GM19351 (cell line): Measurements from ENCODE around the gene HHATL.

Experiments
- ATAC-seq: cut with Tn5 transposase; IDR thresholded peaks from one replicate; pipeline ENCODE4 v1.9.1; 2021; ENCODE audit warnings: mild to moderate bottlenecking, moderate library complexity; ENCODE audit not compliant: unreplicated experiment

Gene HHATL, protein sequence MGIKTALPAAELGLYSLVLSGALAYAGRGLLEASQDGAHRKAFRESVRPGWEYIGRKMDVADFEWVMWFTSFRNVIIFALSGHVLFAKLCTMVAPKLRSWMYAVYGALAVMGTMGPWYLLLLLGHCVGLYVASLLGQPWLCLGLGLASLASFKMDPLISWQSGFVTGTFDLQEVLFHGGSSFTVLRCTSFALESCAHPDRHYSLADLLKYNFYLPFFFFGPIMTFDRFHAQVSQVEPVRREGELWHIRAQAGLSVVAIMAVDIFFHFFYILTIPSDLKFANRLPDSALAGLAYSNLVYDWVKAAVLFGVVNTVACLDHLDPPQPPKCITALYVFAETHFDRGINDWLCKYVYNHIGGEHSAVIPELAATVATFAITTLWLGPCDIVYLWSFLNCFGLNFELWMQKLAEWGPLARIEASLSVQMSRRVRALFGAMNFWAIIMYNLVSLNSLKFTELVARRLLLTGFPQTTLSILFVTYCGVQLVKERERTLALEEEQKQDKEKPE

DNA sequence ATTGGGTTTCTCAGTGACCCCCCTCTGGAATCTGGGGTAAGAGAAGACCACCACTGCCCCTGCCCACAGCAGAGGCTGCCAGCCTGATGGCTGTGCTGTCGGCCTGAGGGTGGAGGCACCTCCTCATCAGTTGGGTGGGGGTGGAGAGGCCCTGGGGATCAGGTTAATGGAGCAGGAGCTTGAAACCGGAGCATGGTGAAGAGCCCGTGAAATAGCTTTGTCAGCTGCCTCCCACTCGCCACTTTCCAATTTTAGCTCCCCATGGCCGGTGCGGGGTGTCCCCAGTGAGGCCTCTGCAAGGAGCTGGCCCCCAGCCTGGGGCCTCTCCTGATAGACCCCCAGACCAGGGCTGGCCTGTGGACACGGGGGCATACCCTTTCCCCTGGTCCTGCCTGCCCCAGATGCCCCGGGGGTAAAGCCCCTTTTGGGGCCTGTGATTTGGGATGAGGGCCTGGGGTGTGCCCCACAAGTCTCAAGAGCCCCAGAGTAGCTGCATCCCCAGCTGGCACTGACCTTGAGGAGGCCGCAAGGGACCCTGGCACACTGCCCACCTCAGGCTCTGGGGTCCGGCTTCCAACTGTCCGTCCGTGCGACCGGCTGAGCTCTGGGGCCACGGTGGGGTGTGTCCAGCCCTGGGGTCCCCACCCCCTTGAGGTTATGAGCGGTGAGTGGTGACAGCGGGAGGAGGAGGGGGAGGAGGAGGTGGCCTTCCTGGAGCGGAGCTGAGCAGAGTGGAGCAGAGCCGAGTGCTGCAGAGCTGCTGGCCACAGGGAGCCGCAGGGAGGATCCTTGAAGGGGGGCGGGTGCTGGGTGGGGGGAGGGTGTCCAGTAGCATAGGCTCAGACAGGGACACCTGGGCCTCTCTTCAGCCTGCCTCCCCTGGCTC lies at the start of gene HHATL:
HHATL (minus strand) TSS at position 733 of the 886 bp plus-strand sequence. CDS start 1,972 bp downstream, outside the sequence.
- ATAC-seq, result no peak

DNA sequence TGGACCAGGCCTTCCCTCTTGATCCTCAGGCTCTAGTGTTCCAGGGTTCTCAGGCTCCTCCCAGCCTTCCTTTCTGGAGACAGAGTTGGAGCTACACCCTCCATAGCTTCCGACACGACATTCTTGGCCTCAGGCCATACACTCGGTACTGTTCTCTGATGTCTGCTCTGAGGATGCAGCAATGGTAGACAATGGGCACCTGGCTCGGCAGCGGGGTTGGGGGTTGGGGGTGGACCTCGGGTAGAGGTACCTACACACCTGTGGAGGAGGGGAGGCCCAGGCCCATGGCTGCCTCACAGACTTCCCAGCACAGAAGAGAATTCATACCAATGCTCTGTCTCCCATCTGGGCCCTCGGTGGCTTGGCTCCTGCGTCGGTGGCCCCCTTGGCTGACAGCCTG lies 49.0 kb upstream of the HHATL start:
- no peak for ATAC-seq

DNA sequence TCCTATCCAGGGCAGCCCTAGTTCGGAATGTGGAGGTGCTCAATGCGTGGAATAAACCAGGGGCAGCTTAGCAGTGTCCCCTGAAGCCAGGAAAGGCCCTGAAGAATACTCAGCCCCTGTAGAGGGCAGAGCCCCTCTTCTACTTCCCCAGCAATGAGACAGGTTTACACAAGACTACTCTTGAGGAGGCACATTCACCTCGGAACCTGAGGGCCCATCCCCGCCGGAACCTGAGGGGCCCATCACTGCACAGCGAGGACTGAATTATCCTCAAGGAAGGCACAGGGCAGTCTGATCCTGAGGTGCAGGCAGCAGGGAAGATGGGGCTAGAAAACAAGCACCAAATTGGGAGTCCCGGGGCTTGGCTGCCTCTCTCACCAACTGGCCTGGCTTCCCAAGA lies 48.2 kb upstream of the HHATL start:
- no peak for ATAC-seq

DNA sequence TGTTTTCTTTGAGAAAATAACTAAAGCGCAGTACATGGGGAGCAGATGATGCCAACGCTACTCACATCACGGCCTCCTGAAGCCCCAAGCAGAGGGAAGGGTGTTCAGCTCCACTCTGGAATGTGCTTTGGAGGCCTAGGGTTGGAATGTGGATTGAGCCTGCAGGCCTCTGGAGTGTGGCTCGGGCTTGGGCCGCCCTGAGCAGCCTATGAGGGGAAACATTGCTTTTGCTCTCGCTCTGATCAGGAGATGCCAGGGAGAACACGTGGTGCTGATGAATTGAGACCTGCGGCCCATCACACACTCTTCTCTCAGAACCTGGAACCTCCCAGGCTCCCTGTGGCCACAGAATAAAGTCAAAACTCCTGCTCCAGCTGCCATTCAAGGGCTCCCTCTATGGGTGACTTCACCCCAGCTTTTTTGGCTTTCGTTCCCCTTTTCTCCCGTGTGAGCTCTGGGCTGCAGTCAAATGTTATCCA lies 47.2 kb upstream of the HHATL start:
- no peak for ATAC-seq

DNA sequence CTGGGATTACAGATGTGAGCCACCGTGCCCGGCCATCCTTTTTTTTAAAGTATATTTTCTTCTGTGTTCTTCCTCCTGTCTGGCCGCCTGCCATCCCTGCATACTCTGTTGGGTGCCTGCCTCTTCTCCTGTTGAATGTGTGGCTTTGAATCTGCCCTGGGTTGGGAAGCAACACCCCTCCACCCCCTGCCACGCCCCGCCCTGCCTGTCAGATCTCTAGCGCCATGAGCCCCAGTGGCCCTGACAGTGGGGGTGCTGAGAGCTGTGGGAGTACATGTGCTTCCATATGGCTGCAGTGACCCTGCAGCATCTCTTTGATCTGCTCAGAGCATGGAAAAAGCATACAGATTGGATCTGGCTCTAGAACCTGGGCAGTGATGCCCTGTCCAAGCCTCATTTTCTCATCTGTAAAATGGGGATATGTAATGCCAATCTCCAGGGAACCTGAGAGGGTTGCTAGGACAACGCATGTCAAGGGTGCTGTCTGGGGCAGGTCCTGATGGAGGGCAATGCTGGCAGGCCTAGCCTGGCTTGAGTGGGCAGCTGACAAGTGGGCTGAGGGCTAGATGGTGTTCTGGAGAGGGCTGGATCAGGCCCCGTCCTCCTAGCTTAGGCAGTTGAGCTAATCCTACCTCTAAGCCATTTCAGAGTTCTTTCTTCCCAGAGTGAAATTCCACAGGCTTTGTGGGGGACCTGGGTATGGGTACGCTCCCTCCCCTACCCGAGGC lies 46.6 kb upstream of the HHATL start:
- no peak for ATAC-seq

DNA sequence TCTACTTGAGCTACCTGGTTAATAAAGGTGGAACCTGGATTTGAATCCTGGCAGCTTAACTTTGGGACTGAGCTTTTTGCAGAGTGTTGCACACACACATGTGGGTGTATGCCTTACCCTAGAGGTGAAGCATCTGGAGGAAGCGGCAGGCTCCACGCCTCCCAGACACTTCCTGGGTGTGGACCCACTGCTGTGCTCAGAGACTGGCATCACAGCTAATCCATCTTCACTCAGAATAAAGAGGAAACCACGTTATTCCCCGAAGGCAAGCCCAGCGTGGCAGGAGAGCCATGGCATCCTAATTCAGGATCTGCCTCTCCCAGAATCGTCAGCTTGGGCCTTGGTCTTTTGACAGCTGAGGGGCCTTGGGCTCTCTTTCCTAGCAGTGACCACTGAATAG lies 45.0 kb upstream of the HHATL start:
- no peak for ATAC-seq

DNA sequence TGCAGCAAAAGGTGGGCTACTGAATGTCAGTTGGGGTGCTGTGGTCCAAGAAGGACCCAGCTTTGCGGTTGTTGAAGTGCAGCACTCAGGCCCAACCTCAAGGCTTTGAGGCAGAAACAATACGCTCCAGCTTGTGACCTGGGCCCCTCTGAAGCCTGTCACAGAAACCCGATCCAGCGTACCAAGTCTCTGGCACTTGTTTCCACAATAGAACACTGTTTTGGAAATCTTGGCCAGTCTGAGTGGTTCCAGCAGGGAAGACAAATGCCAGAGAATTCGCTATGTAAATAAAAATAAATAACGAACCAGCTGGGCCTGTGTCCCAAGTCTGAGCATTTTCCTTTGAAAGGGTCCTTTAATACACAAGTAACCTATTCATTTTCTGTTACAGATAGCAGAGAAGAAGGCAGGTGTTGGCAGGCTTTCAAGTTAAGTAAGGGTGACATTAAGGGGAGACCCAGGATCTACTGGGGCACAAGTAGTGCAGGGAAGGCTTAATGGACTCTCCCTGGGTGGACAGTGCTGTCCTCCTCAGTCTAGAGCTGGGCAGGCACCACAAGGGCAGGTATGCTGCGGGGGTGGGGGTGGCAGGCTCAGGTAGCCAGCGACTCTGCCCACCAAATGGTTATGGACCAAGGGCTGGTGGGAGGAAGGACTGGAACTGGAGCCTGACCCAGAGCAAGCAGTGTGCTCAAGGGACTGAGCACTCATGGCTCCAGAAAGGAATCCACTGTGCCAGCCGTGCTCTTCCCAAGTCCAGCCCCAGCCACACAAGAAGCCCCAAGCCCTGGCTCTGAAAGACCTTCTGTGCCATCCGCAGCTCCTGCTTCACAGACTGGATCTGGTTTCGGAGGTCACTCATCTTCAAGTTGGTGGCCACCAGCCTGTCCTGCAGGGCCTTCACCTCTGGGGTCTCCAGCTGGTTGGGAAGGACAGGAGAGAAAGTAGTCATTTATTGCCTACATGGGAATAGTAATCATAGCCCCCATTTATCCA lies 44.2 kb upstream of the HHATL start:
- no peak for ATAC-seq

DNA sequence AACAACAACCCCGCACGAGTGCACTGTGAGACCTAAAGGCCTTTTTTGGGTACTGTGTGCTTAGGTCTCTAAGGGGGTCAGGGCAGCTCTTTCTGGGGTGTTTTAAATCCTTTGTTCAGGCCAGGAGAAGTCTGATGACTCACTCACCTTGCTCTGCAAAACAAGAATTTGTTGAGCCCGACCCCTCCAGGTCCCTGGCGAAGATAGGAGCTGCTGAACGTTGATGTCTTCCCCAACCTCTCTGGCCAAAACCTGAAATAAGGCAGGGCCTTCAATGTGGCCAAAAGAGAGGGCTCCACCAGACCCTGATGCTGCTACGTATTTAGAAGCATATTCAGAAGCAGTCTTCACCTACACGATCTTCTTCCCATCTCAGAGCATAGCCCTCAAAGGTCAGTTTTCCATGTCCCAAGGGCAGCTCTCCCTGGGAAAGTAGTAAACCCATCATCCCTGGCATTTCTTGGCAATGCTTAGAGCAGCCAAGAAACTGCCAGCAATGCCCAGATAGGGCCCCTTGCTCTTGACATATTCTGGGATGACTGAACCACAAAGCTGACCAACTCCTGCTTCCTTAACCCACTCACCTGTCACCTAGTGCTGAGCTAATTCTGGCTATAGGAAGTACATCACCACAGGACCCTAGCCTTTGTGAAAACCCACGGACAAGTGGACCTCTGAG lies 43.3 kb upstream of the HHATL start:
- no peak for ATAC-seq

DNA sequence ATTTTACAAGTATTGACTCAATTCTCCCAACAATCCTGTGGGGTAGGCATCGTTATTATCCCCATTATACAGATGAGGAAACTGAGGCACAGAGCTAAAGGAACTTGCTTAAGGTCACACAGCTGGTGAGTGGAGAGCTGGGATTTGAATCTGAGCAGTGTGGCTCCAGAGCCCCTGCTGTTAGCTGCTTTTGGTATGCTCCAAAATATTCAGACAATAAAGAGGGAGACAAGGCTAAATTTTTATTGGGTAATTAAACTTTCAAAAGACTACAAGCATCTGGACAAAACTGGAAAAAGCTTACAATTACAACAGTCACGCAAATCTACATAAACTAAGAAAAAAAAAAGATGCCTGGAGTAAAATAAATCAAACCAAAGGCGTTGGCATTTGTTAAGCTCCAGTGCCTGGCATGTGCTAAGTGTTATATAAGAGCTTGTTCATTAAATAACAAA lies 42.7 kb upstream of the HHATL start:
- ATAC-seq, result no peak

DNA sequence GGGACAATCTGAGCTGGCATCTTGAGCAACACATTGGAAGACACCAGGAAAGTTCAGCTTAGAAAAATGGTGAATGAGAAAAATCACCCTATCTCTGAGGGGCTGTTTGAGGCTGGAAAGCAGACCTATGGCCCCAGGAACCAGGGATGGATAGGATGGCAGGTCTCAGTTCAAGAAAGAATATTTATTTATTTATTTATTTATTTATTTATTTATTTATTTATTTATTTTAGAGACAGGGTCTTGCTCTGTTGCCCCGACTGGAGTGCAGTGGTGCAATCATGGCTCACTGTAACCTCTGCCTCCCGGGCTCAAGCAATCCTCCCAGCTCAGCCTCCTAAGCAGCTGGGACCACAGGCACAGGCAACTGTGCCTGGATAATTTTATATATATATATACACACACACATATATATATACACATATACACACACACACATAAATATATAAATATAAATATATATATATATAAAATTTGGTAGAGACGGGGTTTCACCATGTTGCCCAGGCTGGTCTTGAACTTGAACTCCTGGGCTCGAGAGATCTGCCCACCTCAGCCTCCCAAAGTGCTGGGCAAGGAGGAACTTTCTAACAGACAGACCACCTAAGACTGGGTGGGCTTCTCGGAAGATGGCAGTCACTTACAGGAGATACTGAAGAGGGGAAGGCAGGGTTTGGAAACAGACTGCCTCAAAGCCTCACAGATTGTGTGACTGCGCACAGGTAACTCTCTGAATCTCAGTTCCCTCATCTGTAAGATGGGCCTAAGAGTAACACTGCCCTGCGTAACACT lies 40.8 kb upstream of the HHATL start:
- ATAC-seq, result no peak

DNA sequence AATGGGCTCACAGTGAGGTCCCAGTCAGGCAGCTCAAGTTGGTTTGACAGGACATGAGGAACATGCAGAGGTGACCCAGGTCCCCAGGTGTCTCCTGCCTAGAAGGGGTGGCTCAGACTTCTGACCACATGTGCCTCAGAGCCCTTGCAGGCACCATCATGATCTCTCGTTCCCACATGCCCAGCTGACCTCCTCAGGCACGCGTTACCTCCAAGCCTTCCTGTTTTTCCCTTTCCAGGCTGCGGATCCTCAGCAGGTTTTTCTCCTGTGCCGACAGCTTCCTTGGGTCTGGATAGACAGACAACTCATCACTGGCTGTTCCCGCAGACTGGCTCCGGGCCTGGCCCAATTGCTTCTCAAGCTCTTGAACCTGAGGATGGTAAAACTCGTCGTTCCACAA lies 40.1 kb upstream of the HHATL start:
- ATAC-seq, result no peak

DNA sequence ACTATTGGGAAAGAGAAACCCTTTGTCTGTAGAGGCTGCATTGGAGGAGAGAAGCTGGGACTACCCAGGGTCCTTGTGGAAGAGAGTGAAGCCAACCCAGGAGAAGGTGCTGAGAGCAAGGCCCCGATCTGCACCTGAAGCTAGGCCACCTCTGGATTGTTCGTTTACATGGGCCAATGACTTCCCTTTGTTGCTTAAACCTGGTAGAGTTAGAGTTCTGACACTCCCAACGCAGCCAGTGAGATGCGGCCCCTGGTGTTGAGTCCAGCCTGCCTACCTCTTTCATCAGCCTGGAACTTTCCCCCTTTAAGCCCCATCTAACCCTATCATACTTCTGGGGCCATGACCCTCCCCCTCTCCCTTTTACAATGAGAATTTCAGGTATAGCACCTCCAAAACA lies 39.7 kb upstream of the HHATL start:
- no peak for ATAC-seq

DNA sequence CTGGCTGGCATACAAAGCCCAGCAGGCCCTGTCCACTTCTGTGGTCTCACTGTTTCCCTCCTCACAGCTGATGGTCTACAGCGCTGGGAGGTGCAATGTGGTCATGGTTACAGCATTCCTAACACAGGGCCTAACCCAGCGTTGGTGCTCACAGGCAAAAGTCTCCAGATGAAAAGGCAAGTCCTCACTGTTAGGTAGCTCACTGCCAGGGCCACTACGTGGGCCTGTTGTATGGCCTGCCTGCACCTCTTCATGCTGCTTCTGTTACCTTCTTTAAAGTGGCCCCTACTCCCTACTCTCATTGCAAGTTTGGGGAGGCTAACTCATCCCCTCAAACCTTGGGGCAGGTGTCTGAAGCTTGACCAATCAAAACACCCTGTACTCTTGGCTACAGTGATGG lies 39.2 kb upstream of the HHATL start:
- ATAC-seq, result no peak

DNA sequence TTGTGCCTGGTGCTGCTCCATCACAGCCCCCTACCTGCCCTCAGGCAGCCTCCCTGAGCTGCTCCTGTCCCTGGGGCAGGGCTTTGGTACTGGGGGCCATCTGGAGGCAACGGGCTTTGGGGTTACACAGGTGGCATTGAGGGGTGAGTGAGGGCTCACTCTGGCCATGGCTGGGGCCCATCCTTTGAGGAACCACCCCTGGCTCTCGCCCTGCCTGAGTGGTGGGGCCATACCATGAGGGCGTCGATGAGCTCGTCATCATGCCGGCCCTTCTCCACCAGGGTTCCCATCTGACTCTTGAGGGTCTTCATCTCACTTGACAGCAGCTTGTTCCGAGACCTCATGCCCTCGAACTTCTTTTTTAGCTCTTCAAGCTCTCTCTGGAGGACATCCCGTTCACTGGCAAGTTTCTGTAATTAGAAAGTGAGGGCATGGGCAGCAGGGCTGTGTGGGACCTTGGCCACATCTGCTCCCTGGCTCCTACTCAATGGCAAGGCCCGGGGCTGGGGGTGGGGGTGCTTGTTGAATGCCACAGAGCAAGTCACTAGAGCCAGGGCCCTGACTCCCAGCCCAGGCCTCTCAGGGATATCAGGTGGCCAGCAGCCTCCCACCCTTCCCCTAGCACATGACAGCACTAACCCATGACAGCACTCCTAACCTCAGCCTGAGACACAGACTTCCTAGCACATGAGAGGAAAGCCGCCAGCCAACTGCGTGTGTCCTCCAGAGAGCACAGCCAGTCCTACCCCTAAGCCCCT lies 37.0 kb upstream of the HHATL start:
- no peak for ATAC-seq

DNA sequence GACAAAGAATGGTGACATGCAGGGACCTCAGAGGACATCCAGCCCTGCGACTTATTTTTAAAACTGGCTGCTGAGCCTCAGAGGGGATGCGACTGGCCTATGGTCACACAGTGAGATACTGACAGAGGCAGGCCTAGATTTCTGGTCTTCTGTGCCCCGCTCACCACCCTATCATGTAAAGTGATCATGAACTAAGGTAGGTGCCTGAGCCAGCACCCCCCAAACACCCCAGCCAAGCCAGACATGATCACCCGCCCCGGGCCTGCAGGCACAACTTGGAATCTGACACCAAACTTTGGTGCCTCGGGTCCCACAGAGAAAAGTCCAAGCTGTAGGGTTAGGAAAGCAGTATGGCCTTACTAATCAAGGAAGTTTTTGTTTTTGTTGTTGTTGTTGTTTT lies 33.9 kb upstream of the HHATL start:
- no peak for ATAC-seq

DNA sequence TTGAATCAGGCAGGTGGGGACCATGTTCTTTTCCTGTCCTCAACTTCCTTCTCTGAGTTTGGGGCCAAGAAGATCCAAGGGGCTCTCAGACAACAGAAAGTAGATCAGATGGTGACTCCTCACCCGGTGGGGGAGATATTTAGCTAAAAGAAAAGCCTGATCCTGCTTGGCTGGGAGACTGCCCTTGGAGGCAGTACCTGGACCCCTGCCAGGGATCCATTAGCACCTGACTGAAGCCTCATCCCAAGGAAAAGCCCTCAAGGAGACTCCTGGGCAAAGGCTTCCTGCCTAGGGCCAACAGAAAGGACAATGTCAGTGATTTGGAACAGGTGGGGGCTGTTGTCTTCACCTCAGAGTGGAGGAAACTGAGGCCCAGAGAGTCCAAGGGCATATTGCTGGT lies 33.5 kb upstream of the HHATL start:
- no peak for ATAC-seq

DNA sequence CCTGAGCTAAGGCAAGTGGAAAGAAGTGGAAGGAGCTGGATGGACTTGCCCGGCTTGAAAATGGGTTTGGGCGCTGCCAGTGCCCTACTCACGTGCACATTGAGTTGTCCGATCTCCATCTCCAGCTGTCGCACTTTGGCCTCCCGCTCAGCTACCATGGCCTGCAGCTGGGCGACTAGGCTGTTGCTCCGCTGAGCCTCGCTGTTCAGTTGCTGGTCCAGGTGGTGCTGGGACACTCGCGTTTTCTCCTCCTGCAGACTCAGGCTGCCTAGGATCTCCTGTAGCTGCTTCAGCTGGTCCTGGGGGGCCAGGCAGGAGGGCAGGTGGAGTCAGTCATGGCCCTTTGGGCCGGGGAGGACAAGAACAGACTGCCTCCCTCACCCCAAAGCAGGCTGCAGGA lies 33.0 kb upstream of the HHATL start:
- ATAC-seq, result no peak

DNA sequence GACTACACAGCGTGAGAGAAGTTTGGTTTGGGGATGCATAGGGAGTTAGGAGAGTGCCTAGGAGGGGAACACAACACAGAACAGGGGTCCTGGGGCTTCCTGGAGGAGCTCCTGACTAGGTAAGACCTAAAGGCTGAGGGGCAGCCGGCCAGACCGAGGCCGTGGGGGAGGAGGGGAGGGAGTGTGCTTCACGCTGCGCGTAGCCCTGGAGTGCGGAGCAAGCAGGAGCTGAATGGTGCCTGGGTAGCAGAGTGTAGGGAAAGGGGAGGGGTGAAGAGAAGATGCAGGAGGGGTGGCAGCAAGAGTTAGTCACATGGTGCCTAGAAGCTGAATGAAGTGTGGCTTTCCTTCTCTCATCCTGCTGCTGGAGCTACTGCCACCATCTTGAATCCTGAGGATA lies 32.4 kb upstream of the HHATL start:
- no peak for ATAC-seq
